ENCODE results near the gene DPM1. TPM values are rescaled to one million over a fixed set of nuclear protein-coding genes. Genes with fewer than 3 reads are reported as not detected.
A peak's percentile ranks its signal among the peaks of the same experiment; 100 is the strongest.

Gene DPM1
- total RNA-seq, 1 experiment from 2014 or later, result 138 TPM

- Histone ChIP-seq H3K36me3 (peaks cover 41% of the 10 kb centered on the region), H3K27me3 (replicated peaks) (no peaks in the 10 kb centered on the region), H3K4me3 (no peak overlapping the region), H3K4me1 (replicated peaks) (peaks cover 14% of the 10 kb centered on the region), H3K9me3 (replicated peaks) (no peaks in the 10 kb centered on the region), H3K27ac (0 out of 2 replicates have a peak overlapping the region, but pooled peaks have one; percentile 18)
- peak in 1 of 2 experiments; percentile 38 for DNase-seq (ENCODE audit: low read depth in 1 of 2, low spot score in 2 of 2)
Measured at GRCh38 chr20:50913690-50914375, 44.5 kb downstream of the DPM1 start.

GRCh38 chr20:50911716-50912115 is 46.6 kb downstream of the DPM1 start:
- Histone ChIP-seq H3K27me3 (replicated peaks) (no peaks in the 10 kb centered on the region), H3K9me3 (replicated peaks) (no peaks in the 10 kb centered on the region), H3K27ac (no peak overlapping the region), H3K4me1 (replicated peaks) (peaks cover 14% of the 10 kb centered on the region), H3K36me3 (peaks cover 28% of the 10 kb centered on the region), H3K4me3 (no peak overlapping the region)
- DNase-seq (ENCODE audit: low read depth in 1 of 2, low spot score in 2 of 2), result no peak

DNA sequence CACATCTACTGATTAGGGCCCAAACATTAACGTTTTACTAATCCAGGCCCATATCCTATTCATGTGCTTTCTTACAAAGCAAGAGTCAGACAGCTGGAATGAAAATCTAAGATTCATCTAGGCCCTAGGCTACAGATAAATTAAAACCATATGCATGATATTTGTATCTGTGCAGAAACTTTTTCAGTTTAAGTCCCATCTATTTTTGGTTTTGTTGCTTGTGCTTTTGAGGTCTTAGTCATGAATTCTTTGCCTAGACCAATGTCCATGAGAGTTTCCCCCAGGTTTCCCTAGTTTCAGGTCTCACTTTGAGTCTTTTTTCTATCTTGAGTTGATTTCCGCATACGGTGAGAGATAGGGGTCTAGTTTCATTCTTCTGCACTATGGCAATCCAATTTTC is 47.3 kb downstream of the DPM1 start:
- DNase-seq (ENCODE audit: low read depth in 1 of 2, low spot score in 2 of 2), result no peak
- Histone ChIP-seq H3K27ac (no peak overlapping the region), H3K9me3 (replicated peaks) (no peaks in the 10 kb centered on the region), H3K36me3 (peaks cover 31% of the 10 kb centered on the region), H3K4me3 (no peak overlapping the region), H3K27me3 (replicated peaks) (no peaks in the 10 kb centered on the region), H3K4me1 (replicated peaks) (peaks cover 14% of the 10 kb centered on the region)

DNA sequence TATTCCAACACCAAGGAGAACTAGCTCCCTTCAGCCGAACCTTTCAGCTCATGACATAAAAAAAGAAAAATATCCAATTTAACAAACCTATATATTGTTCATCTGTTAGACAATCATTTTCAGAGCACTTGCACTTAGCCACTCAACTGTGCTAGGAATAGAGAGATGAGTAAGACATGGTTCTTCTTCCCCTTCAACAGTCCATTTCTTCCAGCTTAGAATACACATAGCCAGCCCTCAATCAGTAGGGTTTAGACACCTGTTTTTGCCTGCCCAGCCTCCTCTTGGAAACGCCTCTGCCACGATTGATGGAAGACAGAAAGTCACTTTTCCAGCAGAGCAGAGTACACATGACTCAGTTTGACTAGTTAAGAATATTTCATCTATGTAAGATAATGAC is 48.9 kb downstream of the DPM1 start:
- Histone ChIP-seq H3K9me3 (replicated peaks) (no peaks in the 10 kb centered on the region), H3K4me3 (no peak overlapping the region), H3K36me3 (peaks cover 36% of the 10 kb centered on the region), H3K27ac (no peak overlapping the region), H3K4me1 (replicated peaks) (peaks cover 10% of the 10 kb centered on the region), H3K27me3 (replicated peaks) (no peaks in the 10 kb centered on the region)
- DNase-seq (ENCODE audit: low read depth in 1 of 2, low spot score in 2 of 2), result no peak

DNA sequence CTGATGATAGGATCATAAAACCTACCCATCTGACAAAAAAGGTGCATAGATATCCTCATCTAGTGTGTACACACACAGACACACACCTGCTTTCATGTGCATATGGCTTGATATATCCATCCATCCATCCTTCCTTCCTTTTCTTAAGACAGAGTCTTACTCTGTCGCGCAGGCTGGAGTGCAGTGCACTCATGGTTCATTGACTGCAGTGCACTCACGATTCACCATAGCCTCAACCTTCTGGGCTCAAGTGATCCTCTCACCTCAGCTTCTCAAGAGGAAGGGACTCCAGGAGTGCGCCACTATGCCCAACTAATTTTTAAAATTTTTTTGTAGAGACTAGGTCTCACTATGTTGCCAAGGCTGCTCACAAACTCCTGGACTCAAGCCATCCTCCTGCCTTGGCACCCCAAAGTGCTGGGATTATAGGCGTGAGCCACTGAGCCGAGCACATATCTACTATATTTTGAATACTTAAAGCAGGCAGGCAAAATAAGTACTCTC is 54.2 kb downstream of the DPM1 start:
- Histone ChIP-seq H3K27me3 (replicated peaks) (no peaks in the 10 kb centered on the region), H3K4me3 (no peak overlapping the region), H3K27ac (no peak overlapping the region), H3K4me1 (replicated peaks) (no peaks in the 10 kb centered on the region), H3K36me3 (peaks cover 66% of the 10 kb centered on the region), H3K9me3 (replicated peaks) (no peaks in the 10 kb centered on the region)
- no peak for DNase-seq (ENCODE audit: low read depth in 1 of 2, low spot score in 2 of 2)

- Histone ChIP-seq H3K4me3 (no peak overlapping the region), H3K27ac (no peak overlapping the region), H3K4me1 (replicated peaks) (no peaks in the 10 kb centered on the region), H3K27me3 (replicated peaks) (no peaks in the 10 kb centered on the region), H3K9me3 (replicated peaks) (no peaks in the 10 kb centered on the region), H3K36me3 (peaks cover 72% of the 10 kb centered on the region)
- DNase-seq (ENCODE audit: low read depth in 1 of 2, low spot score in 2 of 2), result no peak
Measured at GRCh38 chr20:50903353-50904051, 54.8 kb downstream of the DPM1 start.

DNA sequence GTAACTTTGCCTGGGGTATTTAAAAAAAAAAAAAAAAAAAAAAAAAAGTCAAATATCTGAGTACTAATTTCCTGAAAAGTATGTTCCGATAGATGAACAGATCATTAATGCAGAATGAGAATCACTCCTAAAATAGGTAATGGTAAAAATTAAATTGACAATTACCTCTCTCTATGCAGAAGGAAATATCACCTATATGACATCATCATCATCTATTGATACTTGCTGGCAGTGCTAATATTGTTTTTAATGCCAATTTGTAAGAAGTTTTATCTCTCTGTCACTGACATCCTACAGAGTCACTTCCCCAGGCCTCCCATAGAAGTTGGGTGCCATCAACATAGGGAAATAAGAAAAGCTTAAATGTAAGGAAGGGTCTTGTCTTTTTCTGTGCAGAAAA is 57.0 kb downstream of the DPM1 start:
- Histone ChIP-seq H3K27me3 (replicated peaks) (no peaks in the 10 kb centered on the region), H3K27ac (no peak overlapping the region), H3K4me3 (no peak overlapping the region), H3K4me1 (replicated peaks) (no peaks in the 10 kb centered on the region), H3K9me3 (replicated peaks) (no peaks in the 10 kb centered on the region), H3K36me3 (peaks cover 85% of the 10 kb centered on the region)
- DNase-seq (ENCODE audit: low read depth in 1 of 2, low spot score in 2 of 2), result no peak

DNA sequence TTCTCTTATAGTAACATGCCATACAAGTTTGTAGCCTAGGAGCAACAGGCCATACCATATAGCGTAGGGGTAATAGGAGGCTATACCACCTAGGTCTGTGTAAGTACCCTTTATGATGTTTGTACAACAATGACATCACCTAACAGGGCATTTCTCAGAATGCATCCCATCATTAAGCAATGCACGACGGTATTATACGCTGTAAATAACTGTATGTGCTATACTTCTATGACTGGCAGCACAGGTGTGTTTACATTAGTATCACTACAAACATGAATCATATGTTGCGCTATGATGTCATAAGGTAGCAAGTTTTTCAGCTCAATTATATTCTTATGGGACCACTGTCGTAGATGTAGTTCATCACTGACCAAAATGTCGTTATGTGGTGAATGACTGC is 58.1 kb downstream of the DPM1 start:
- Histone ChIP-seq H3K36me3 (peaks cover 85% of the 10 kb centered on the region), H3K4me3 (no peak overlapping the region), H3K27me3 (replicated peaks) (no peaks in the 10 kb centered on the region), H3K27ac (no peak overlapping the region), H3K9me3 (replicated peaks) (no peaks in the 10 kb centered on the region), H3K4me1 (replicated peaks) (no peaks in the 10 kb centered on the region)
- DNase-seq (ENCODE audit: low read depth in 1 of 2, low spot score in 2 of 2), result no peak

DNA sequence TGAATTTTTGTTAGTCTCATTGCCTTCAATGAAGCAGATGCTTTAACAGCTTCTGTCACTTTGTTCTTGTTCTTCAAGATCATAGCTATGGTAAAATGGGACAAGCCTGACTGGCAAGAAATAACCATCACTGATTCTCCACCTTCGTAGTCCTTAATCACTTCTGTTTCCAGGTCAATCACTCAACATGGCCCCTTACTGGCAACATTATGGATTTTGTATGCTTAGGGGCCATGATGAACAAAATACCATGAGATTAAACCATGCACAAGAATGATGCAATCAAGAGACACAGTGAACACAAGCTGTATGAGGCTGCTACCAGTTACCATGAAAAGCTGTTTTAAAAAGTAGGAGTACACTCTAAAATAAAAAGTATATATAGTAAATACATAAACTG is 59.9 kb downstream of the DPM1 start:
- no peak overlapping the region for H3K27ac ChIP-seq

DNA sequence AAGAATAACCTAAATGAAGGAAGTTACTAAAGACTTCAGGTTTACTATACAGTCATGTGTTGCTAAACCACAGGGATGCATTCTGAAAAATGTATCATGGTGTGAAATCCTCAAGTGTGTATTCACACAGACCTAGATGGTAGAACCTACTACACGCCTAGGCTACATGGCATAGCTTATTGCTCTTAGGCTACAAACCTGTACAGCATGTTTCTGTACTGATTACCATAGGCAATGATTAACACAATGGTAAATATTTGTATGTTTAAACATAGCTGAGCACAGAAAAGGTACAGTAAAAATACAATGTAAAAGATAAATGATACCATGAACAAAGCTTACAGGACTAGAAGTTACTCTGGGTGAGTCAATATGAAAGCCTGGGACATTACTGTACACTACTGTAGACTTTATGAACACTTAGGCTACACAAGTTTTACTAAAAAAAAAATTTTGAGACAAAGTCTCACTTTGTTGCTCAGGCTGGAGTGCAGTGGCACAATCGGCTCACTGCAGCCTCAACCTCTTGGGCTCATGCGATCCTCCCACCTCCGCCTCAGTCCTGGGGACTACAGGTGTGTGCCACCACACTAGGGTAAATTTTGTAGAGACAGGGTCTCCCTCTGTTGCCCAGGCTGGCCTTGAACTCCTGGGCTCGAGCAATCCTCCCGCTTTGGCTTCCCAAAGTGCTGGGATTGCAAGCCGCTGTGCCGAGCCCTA is 63.1 kb downstream of the DPM1 start:
- no peaks in the 10 kb centered on the region for H3K4me1 ChIP-seq (replicated peaks)
- no peaks in the 10 kb centered on the region for H3K9me3 ChIP-seq (replicated peaks)
- no peak overlapping the region for H3K4me3 ChIP-seq
- H3K27me3 ChIP-seq (replicated peaks), result no peaks in the 10 kb centered on the region
- no peak overlapping the region for H3K27ac ChIP-seq
- H3K36me3 ChIP-seq, result peaks cover 97% of the 10 kb centered on the region
- no peak for DNase-seq (ENCODE audit: low read depth in 1 of 2, low spot score in 2 of 2)

More for the DNA sequence above, 59.9 kb downstream of the DPM1 start:
- H3K36me3 ChIP-seq, result peaks cover 95% of the 10 kb centered on the region
- no peak for DNase-seq (ENCODE audit: low read depth in 1 of 2, low spot score in 2 of 2)
- H3K4me3 ChIP-seq, result no peak overlapping the region
- H3K27me3 ChIP-seq (replicated peaks), result no peaks in the 10 kb centered on the region
- no peaks in the 10 kb centered on the region for H3K9me3 ChIP-seq (replicated peaks)
- H3K4me1 ChIP-seq (replicated peaks), result no peaks in the 10 kb centered on the region

GRCh38 chr20:50893620-50894019 is 64.7 kb downstream of the DPM1 start:
- H3K9me3 ChIP-seq (replicated peaks), result no peaks in the 10 kb centered on the region
- peaks cover 98% of the 10 kb centered on the region for H3K36me3 ChIP-seq
- no peak for DNase-seq (ENCODE audit: low read depth in 1 of 2, low spot score in 2 of 2)
- H3K4me3 ChIP-seq, result no peak overlapping the region
- H3K27ac ChIP-seq, result no peak overlapping the region
- no peaks in the 10 kb centered on the region for H3K27me3 ChIP-seq (replicated peaks)
- no peaks in the 10 kb centered on the region for H3K4me1 ChIP-seq (replicated peaks)

- Histone ChIP-seq H3K9me3 (replicated peaks) (no peaks in the 10 kb centered on the region), H3K27ac (no peak overlapping the region), H3K27me3 (replicated peaks) (no peaks in the 10 kb centered on the region), H3K4me3 (no peak overlapping the region), H3K4me1 (replicated peaks) (no peaks in the 10 kb centered on the region), H3K36me3 (peaks cover 95% of the 10 kb centered on the region)
- no peak for DNase-seq (ENCODE audit: low read depth in 1 of 2, low spot score in 2 of 2)
Measured at GRCh38 chr20:50892394-50892793, 65.9 kb downstream of the DPM1 start.

DNA sequence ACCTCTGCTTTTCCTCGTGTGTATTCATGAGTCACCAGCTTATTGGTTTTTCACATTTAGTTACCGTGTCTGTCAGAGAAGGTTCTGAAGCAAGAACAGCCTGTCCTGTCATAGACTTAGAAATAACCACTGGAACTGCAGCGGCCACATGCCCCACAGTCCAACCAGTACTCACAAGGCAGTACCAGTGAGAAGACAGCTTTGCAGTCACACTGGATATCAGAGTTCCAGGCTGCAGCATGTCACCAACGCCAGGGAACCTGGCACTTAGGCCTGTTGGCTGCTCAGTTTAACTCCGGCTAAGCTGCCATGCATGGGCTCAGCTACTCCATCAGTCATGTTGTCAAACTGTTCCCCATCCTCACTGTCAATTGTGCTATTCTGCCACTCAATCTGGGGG is 67.2 kb downstream of the DPM1 start:
- no peak overlapping the region for H3K27ac ChIP-seq
- H3K4me1 ChIP-seq (replicated peaks), result no peaks in the 10 kb centered on the region
- no peak for DNase-seq (ENCODE audit: low read depth in 1 of 2, low spot score in 2 of 2)
- H3K36me3 ChIP-seq, result peaks cover 87% of the 10 kb centered on the region
- no peak overlapping the region for H3K4me3 ChIP-seq
- H3K27me3 ChIP-seq (replicated peaks), result no peaks in the 10 kb centered on the region
- no peaks in the 10 kb centered on the region for H3K9me3 ChIP-seq (replicated peaks)

DNA sequence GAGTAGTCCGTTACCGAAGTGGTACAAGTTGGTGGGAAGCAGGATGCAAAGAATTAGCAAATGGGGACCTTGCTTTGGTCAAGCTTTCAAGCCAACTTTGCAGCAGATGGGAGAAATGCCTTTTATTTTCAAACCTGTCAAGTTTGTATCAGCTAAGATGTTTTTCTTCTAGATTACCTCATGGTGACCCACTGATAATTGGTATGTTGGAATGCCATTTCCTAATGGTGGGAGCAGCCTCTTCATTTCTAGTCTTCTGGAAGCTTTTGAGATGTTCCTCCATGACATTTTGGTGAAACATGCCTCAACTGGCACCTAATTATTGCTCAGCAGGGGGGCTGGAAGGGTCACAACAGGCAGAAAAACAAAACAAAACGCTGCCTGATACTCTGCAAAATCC is 70.8 kb downstream of the DPM1 start:
- Histone ChIP-seq H3K27me3 (replicated peaks) (0 out of 2 replicates have a peak, but pooled peaks cover 1% of the 10 kb centered on the region), H3K27ac (no peak overlapping the region), H3K4me3 (no peak overlapping the region), H3K9me3 (replicated peaks) (no peaks in the 10 kb centered on the region), H3K4me1 (replicated peaks) (no peaks in the 10 kb centered on the region), H3K36me3 (peaks cover 51% of the 10 kb centered on the region)
- no peak for DNase-seq (ENCODE audit: low read depth in 1 of 2, low spot score in 2 of 2)
